Sigmoid colon (tissue), 7 donors: ENCODE data around the gene HERC3. TPM values are rescaled to one million over a fixed set of nuclear protein-coding genes. Genes with fewer than 3 reads are reported as not detected.

Experiments used
- DNase-seq: peaks from one replicate; pipeline ENCODE4 v3.0.0-alpha.2; 2019
- H3K27ac ChIP-seq, 4 donors: fragments of 200-600 bp; sonication (generic); one replicate each; pipeline ENCODE4 v1.5.1; 2016 to 2019; ENCODE audit warnings: mild to moderate bottlenecking in 1 of 4
- H3K27me3 ChIP-seq, 3 donors: fragments of 200-600 bp; sonication (generic); one replicate each; pipeline ENCODE4 v1.5.1; 2019; ENCODE audit warnings: mild to moderate bottlenecking in 1 of 3
- H3K36me3 ChIP-seq, 4 donors: fragments of 200-600 bp; sonication (generic); one replicate each; pipeline ENCODE4 v1.5.1; 2016 to 2019
- H3K4me1 ChIP-seq, 4 donors: fragments of 200-600 bp; sonication (generic); one replicate each; pipeline ENCODE4 v1.5.1; 2017 to 2019
- H3K4me3 ChIP-seq, 4 donors: fragments of 200-600 bp; sonication (generic); one replicate each; pipeline ENCODE4 v1.5.1; 2017 to 2019; ENCODE audit warnings: mild to moderate bottlenecking in 2 of 4, moderate library complexity in 1 of 4
- H3K9me3 ChIP-seq, 4 donors: fragments of 200-600 bp in 3 of 4; sonication (generic) in 3 of 4; one replicate each; pipeline versions ENCODE4 v1.5.1 to v1.6.1; 2013 to 2019
- EP300 ChIP-seq, 4 donors: sonication (generic); formaldehyde crosslinking; IDR thresholded peaks; one replicate each; pipeline ENCODE4 v1.6.1; 2017; ENCODE audit warnings: antibody characterized with exemption in 4 of 4
- POLR2A ChIP-seq, 2 donors: fragments of 450-650 bp; IDR thresholded peaks; one replicate each; pipeline ENCODE4 v1.6.1; 2016; ENCODE audit warnings: antibody characterized with exemption in 2 of 2, mild to moderate bottlenecking in 2 of 2, moderate library complexity in 2 of 2
- POLR2AphosphoS5 ChIP-seq, 4 donors: sonication (generic); formaldehyde crosslinking; IDR thresholded peaks; one replicate each; pipeline ENCODE4 v1.6.1; 2017; ENCODE audit warnings: antibody characterized with exemption in 4 of 4
- WGBS, 2 donors: extraction: QIAGEN DNeasy Blood & Tissue Kit; methylation state at CpG; one replicate each; pipeline ENCODE4 v1.1.7; 2013; 5-methylcytosine and 5-hydroxymethylcytosine counted together
- intact Hi-C: fragments of 100-400 bp; cut with DNase I; formaldehyde crosslinking; loops from one replicate; pipeline ENCODE4 v1.15.1; 2023
- polyA plus RNA-seq, 3 donors: library from polyadenylated mRNA; stranded (reverse); fragments of 200-250 nt; gene quantifications; one replicate each; pipeline ENCODE4 v1.2.3, GENCODE V29; 2013
- total RNA-seq, 4 donors: library from RNA; depleted of rRNA; stranded (reverse); fragments of >200 nt; gene quantifications; one replicate each; pipeline ENCODE4 v1.1.0, GENCODE V29; 2016
- TF ChIP-seq, protein P1 (sequence below), 4 experiments: fragments of 450-650 bp in 3 of 4; fragments of 200-600 bp in 1 of 4; IDR thresholded peaks; one replicate each; pipeline ENCODE4 v1.5.1; 2016 to 2019; ENCODE audit warnings: antibody characterized with exemption in 4 of 4, mild to moderate bottlenecking in 3 of 4, moderate library complexity in 2 of 4
- donor health status: healthy with polysubstance abuse.
- donor health status: Bipolar disorder and iron deficiency.
- donor health status: healthy.

Gene HERC3
- total and polyA plus RNA-seq, 7 donors = 12.2 to 44.9 (median 34.6) TPM

DNA sequence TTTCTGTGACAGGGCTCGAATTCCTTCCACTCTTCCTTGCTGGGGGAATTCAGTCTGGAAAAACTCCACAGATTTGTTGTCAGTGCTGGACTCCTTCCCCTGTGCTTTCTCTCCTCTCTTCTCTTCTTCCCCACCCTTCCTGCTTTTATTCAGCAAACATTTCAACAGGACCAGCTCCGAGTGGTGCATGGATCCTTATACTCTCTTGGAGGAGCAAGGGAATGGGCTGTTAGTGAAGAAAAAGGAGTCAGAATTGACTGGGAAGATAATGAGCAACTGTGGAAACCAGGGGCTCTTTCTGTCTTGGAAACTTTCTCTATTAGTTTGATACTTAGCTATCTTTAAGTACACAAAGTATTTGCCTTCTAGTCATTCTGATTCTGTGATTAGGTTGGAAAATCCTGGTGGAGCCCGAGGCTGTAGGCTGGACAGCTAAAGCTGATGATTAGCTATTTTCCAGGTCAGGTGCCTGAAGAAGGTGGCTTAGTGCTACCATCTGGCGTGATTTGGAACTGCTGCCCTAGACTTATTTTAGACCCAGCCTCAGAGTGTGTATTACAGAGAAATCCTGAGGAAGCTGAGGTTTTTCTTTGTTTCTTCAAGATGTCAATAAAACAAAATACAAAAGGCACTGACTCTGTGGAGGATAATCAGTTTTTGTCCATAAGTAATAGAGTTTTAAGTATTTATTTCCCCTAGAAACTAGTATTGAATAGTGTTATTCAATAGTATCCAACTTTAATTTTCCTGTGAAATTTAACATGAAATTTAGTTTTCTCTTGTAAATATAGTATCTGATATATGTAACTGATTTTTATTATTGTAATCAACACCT lies 67.0 kb downstream of the HERC3 start:
- Histone ChIP-seq H3K27me3 (no peaks in the 10 kb centered on the region), H3K4me3 (no peak overlapping the region), H3K9me3 (no peaks in the 10 kb centered on the region), H3K36me3 (peaks cover 0 to 25% (median 8%) of the 10 kb centered on the region in 4 donors), H3K27ac (peak overlapping the region; percentile 38 to 61 (median 58)), H3K4me1 (peaks cover 0 to 25% (median 17%) of the 10 kb centered on the region in 4 donors)
- 29 to 47% methylated on average over 4 of the region's 4 CpGs for WGBS, 2 donors
- DNase-seq = peak; percentile 70
- intact Hi-C loops = loop anchor here (2.0 to 5.0 kb wide), 2 partner anchors 67 to 120 kb away; partner anchors contain the start of gene HERC3
- no peak for TF ChIP-seq POLR2A (IDR thresholded peaks at IDR 0.05)
- TF ChIP-seq, protein P1, sequence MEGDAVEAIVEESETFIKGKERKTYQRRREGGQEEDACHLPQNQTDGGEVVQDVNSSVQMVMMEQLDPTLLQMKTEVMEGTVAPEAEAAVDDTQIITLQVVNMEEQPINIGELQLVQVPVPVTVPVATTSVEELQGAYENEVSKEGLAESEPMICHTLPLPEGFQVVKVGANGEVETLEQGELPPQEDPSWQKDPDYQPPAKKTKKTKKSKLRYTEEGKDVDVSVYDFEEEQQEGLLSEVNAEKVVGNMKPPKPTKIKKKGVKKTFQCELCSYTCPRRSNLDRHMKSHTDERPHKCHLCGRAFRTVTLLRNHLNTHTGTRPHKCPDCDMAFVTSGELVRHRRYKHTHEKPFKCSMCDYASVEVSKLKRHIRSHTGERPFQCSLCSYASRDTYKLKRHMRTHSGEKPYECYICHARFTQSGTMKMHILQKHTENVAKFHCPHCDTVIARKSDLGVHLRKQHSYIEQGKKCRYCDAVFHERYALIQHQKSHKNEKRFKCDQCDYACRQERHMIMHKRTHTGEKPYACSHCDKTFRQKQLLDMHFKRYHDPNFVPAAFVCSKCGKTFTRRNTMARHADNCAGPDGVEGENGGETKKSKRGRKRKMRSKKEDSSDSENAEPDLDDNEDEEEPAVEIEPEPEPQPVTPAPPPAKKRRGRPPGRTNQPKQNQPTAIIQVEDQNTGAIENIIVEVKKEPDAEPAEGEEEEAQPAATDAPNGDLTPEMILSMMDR (IDR thresholded peaks at IDR 0.05) = peak; percentile 50 to 83 (median 76)

DNA sequence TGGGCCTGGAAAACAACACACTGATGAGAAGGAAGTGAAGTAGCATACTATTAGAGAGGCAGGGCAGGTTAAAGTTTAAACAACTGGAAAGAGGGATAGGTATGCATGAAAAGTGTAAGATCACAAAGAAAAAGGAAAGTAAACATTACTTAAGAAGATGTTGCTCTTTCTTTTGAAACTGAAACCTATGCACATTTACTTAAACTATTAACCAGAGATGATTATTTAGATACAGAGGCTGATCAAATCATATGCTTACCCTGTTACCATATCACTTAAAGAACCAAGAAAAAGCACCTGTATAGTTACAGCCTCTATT lies 67.6 kb downstream of the HERC3 start:
- H3K9me3 ChIP-seq = no peaks in the 10 kb centered on the region
- no peak for DNase-seq
- intact Hi-C loops = loop anchor here (2.0 to 5.0 kb wide), 2 partner anchors 68 to 121 kb away; partner anchors contain the start of gene HERC3
- H3K27me3 ChIP-seq = no peaks in the 10 kb centered on the region
- peaks cover 0 to 27% (median 8%) of the 10 kb centered on the region in 4 donors for H3K36me3 ChIP-seq
- peaks cover 0 to 25% (median 17%) of the 10 kb centered on the region in 4 donors for H3K4me1 ChIP-seq
- H3K4me3 ChIP-seq = no peak overlapping the region
- TF ChIP-seq EP300 (IDR thresholded peaks at IDR 0.05) = no peak
- TF ChIP-seq POLR2AphosphoS5 (IDR thresholded peaks at IDR 0.05) = no peak
- TF ChIP-seq POLR2A (IDR thresholded peaks at IDR 0.05) = no peak
- TF ChIP-seq, protein P1 (IDR thresholded peaks at IDR 0.05) = no peak
- H3K27ac ChIP-seq = no peak overlapping the region

DNA sequence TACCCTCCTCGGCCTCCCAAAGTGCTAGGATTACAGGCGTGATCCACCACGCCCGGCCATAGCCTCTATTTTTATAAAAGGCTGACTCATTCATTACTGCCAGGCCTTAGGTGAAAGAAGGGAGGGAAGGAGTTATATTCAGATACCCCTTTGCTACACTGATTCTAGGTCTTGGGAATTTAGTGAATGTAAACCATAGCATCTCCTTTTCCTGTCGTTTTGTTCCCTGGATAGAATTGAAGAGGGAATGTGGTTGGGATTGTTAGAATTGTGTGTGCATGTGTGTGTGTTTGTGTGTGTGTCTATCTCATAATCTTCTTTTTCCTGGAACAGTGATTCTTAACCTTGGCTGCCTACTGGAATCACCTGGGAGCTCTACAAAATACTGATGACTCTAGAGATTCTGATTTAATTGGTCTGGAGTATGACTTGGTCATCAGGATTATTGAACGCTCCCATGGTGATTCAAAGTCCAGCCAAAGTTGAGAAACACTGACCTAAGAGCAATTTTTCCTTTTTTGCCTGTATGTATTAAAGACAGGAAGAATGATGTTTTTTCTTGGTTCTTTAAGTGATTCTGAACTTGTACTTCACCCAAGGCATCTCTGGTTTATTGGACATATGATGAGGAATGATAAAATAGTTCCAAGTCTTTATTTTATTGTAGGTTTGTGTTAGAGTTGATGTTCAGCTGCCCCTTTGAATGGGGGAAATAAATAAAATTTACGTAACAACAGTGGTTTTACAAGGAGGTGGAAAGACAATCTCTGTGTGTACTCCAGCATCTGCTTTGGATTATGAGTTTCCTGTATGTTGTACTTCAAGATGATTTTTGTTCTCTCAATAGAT lies 68.4 kb downstream of the HERC3 start:
- no peak overlapping the region for H3K27ac ChIP-seq
- no peak for TF ChIP-seq POLR2AphosphoS5 (IDR thresholded peaks at IDR 0.05)
- TF ChIP-seq, protein P1 (IDR thresholded peaks at IDR 0.05) = no peak
- TF ChIP-seq EP300 (IDR thresholded peaks at IDR 0.05) = no peak
- TF ChIP-seq POLR2A (IDR thresholded peaks at IDR 0.05) = no peak
- no peak overlapping the region for H3K4me3 ChIP-seq
- no peak for DNase-seq
- H3K27me3 ChIP-seq = no peaks in the 10 kb centered on the region
- WGBS, 2 donors = 55 to 83% methylated on average over 7 of the region's 7 CpGs
- peaks cover 0 to 25% (median 17%) of the 10 kb centered on the region in 4 donors for H3K4me1 ChIP-seq
- H3K36me3 ChIP-seq = peaks cover 0 to 19% (median 5%) of the 10 kb centered on the region in 4 donors
- no peaks in the 10 kb centered on the region for H3K9me3 ChIP-seq
- intact Hi-C loops = no loop called here

DNA sequence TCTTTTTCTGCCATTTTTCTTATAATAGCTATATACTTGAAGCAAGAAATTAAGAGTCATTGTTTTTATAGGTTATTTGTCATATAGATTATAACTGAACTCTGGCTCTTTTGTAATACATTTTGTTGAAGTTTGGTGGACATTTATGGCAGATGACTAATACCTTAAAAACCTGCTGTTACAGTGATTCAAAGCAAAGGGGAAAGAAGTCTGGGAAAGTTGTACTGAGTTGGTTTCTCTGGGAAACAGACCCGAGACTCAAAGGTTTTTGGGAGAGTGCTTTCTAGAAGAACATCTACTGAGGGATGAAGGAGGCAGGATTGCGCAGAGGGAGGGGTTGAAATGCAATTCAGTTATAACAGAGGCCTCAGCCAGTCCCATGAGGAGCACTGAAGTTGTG lies 69.5 kb downstream of the HERC3 start:
- TF ChIP-seq POLR2A (IDR thresholded peaks at IDR 0.05) (no peak), POLR2AphosphoS5 (IDR thresholded peaks at IDR 0.05) (no peak), EP300 (IDR thresholded peaks at IDR 0.05) (no peak)
- TF ChIP-seq, protein P1 (IDR thresholded peaks at IDR 0.05) = no peak
- Histone ChIP-seq H3K27me3 (no peaks in the 10 kb centered on the region), H3K9me3 (no peaks in the 10 kb centered on the region), H3K4me1 (peaks cover 0 to 25% (median 17%) of the 10 kb centered on the region in 4 donors), H3K36me3 (peaks cover 0 to 8% (median 0%) of the 10 kb centered on the region in 4 donors), H3K4me3 (no peak overlapping the region), H3K27ac (no peak overlapping the region)
- intact Hi-C loops = no loop called here
- DNase-seq = no peak
- 89 to 92% methylated on average over 2 of the region's 2 CpGs for WGBS, 2 donors
